Activated naive CD8-positive, alpha-beta T cell (primary cell): ENCODE results near the gene ANXA11.

Source experiments
- H3K27ac Mint-ChIP-seq: one replicate; pipeline ENCODE4 v1.8.0; 2021; ENCODE audit warnings: mixed read lengths
- H3K27me3 Mint-ChIP-seq: one replicate; pipeline ENCODE4 v1.8.0; 2021; ENCODE audit warnings: mixed read lengths
- H3K36me3 Mint-ChIP-seq: one replicate; pipeline ENCODE4 v1.8.0; 2021; ENCODE audit warnings: mixed read lengths
- H3K4me1 Mint-ChIP-seq: one replicate; pipeline ENCODE4 v1.8.0; 2021; ENCODE audit warnings: low read depth, mixed read lengths
- H3K4me3 Mint-ChIP-seq: one replicate; pipeline ENCODE4 v1.8.0; 2021; ENCODE audit warnings: mild to moderate bottlenecking, mixed read lengths
- H3K9me3 Mint-ChIP-seq: one replicate; pipeline ENCODE4 v1.8.0; 2021; ENCODE audit warnings: low read depth, mixed read lengths

Gene ANXA11

GRCh38 chr10:80185578-80186299 lies 19.6 kb downstream of the ANXA11 start:
- H3K27ac Mint-ChIP-seq, result peak overlapping the region; percentile 90
- H3K27me3 Mint-ChIP-seq, result no peaks in the 10 kb centered on the region
- peaks cover 2% of the 10 kb centered on the region for H3K36me3 Mint-ChIP-seq
- H3K9me3 Mint-ChIP-seq, result no peaks in the 10 kb centered on the region
- H3K4me1 Mint-ChIP-seq, result peaks cover 88% of the 10 kb centered on the region
- peak overlapping the region; percentile 30 for H3K4me3 Mint-ChIP-seq

- H3K27me3 Mint-ChIP-seq, result no peaks in the 10 kb centered on the region
- peak overlapping the region; percentile 62 for H3K27ac Mint-ChIP-seq
- H3K4me3 Mint-ChIP-seq, result no peak overlapping the region
- H3K36me3 Mint-ChIP-seq, result peaks cover 3% of the 10 kb centered on the region
- H3K9me3 Mint-ChIP-seq, result no peaks in the 10 kb centered on the region
- H3K4me1 Mint-ChIP-seq, result peaks cover 91% of the 10 kb centered on the region
Observed at GRCh38 chr10:80184291-80184690, 21.0 kb downstream of the ANXA11 start.

GRCh38 chr10:80183436-80183835 lies 21.9 kb downstream of the ANXA11 start:
- Mint-ChIP-seq H3K36me3 (peaks cover 3% of the 10 kb centered on the region), H3K27me3 (no peaks in the 10 kb centered on the region), H3K9me3 (no peaks in the 10 kb centered on the region), H3K4me1 (peaks cover 87% of the 10 kb centered on the region), H3K27ac (no peak overlapping the region), H3K4me3 (no peak overlapping the region)

- Mint-ChIP-seq H3K36me3 (peaks cover 3% of the 10 kb centered on the region), H3K9me3 (no peaks in the 10 kb centered on the region), H3K4me3 (no peak overlapping the region), H3K27ac (no peak overlapping the region), H3K4me1 (peaks cover 87% of the 10 kb centered on the region), H3K27me3 (no peaks in the 10 kb centered on the region)
Observed at GRCh38 chr10:80182986-80183385, 22.4 kb downstream of the ANXA11 start.

- Mint-ChIP-seq H3K4me3 (no peak overlapping the region), H3K27ac (peak overlapping the region; percentile 86)
Observed at GRCh38 chr10:80177781-80178636, 27.3 kb downstream of the ANXA11 start.

GRCh38 chr10:80176526-80176925 lies 28.8 kb downstream of the ANXA11 start:
- no peaks in the 10 kb centered on the region for H3K9me3 Mint-ChIP-seq
- H3K4me1 Mint-ChIP-seq, result peaks cover 58% of the 10 kb centered on the region
- H3K27ac Mint-ChIP-seq, result peak overlapping the region; percentile 34
- peaks cover 3% of the 10 kb centered on the region for H3K36me3 Mint-ChIP-seq
- no peak overlapping the region for H3K4me3 Mint-ChIP-seq
- H3K27me3 Mint-ChIP-seq, result no peaks in the 10 kb centered on the region

More at GRCh38 chr10:80177781-80178636, 27.3 kb downstream of the ANXA11 start:
- no peaks in the 10 kb centered on the region for H3K27me3 Mint-ChIP-seq
- H3K9me3 Mint-ChIP-seq, result no peaks in the 10 kb centered on the region
- H3K36me3 Mint-ChIP-seq, result peaks cover 3% of the 10 kb centered on the region
- peaks cover 67% of the 10 kb centered on the region for H3K4me1 Mint-ChIP-seq

GRCh38 chr10:80174641-80175395 lies 30.5 kb downstream of the ANXA11 start:
- no peak overlapping the region for H3K4me3 Mint-ChIP-seq
- no peaks in the 10 kb centered on the region for H3K27me3 Mint-ChIP-seq
- peak overlapping the region; percentile 16 for H3K27ac Mint-ChIP-seq
- no peaks in the 10 kb centered on the region for H3K9me3 Mint-ChIP-seq
- H3K4me1 Mint-ChIP-seq, result peaks cover 45% of the 10 kb centered on the region
- H3K36me3 Mint-ChIP-seq, result no peaks in the 10 kb centered on the region

- peak overlapping the region; percentile 34 for H3K27ac Mint-ChIP-seq
- no peak overlapping the region for H3K4me3 Mint-ChIP-seq
- H3K27me3 Mint-ChIP-seq, result no peaks in the 10 kb centered on the region
- no peaks in the 10 kb centered on the region for H3K36me3 Mint-ChIP-seq
- H3K9me3 Mint-ChIP-seq, result no peaks in the 10 kb centered on the region
- H3K4me1 Mint-ChIP-seq, result peaks cover 40% of the 10 kb centered on the region
Observed at GRCh38 chr10:80173466-80173865, 31.9 kb downstream of the ANXA11 start.

GRCh38 chr10:80172896-80173295 lies 32.4 kb downstream of the ANXA11 start:
- no peak overlapping the region for H3K4me3 Mint-ChIP-seq
- no peaks in the 10 kb centered on the region for H3K9me3 Mint-ChIP-seq
- H3K27me3 Mint-ChIP-seq, result no peaks in the 10 kb centered on the region
- H3K4me1 Mint-ChIP-seq, result peaks cover 35% of the 10 kb centered on the region
- H3K36me3 Mint-ChIP-seq, result no peaks in the 10 kb centered on the region
- peak overlapping the region; percentile 34 for H3K27ac Mint-ChIP-seq

- no peak overlapping the region for H3K4me3 Mint-ChIP-seq
- peak overlapping the region; percentile 73 for H3K27ac Mint-ChIP-seq
- no peaks in the 10 kb centered on the region for H3K27me3 Mint-ChIP-seq
- no peaks in the 10 kb centered on the region for H3K9me3 Mint-ChIP-seq
- peaks cover 23% of the 10 kb centered on the region for H3K4me1 Mint-ChIP-seq
- no peaks in the 10 kb centered on the region for H3K36me3 Mint-ChIP-seq
Observed at GRCh38 chr10:80171248-80171660, 34.1 kb downstream of the ANXA11 start.

- Mint-ChIP-seq H3K4me1 (peaks cover 19% of the 10 kb centered on the region), H3K4me3 (no peak overlapping the region), H3K36me3 (no peaks in the 10 kb centered on the region), H3K9me3 (no peaks in the 10 kb centered on the region), H3K27ac (peak overlapping the region; percentile 34), H3K27me3 (no peaks in the 10 kb centered on the region)
Observed at GRCh38 chr10:80170641-80171040, 34.7 kb downstream of the ANXA11 start.

- H3K36me3 Mint-ChIP-seq, result no peaks in the 10 kb centered on the region
- no peaks in the 10 kb centered on the region for H3K9me3 Mint-ChIP-seq
Observed at GRCh38 chr10:80170026-80170425, 35.3 kb downstream of the ANXA11 start.

GRCh38 chr10:80168679-80169380 lies 36.5 kb downstream of the ANXA11 start:
- Mint-ChIP-seq H3K9me3 (no peaks in the 10 kb centered on the region), H3K4me3 (no peak overlapping the region), H3K4me1 (peaks cover 12% of the 10 kb centered on the region), H3K27me3 (no peaks in the 10 kb centered on the region), H3K36me3 (no peaks in the 10 kb centered on the region), H3K27ac (peak overlapping the region; percentile 74)

More at GRCh38 chr10:80170026-80170425, 35.3 kb downstream of the ANXA11 start:
- Mint-ChIP-seq H3K4me3 (no peak overlapping the region), H3K4me1 (peaks cover 16% of the 10 kb centered on the region), H3K27me3 (no peaks in the 10 kb centered on the region), H3K27ac (peak overlapping the region; percentile 74)

- H3K27ac Mint-ChIP-seq, result no peak overlapping the region
- peaks cover 7% of the 10 kb centered on the region for H3K4me1 Mint-ChIP-seq
- H3K4me3 Mint-ChIP-seq, result no peak overlapping the region
- no peaks in the 10 kb centered on the region for H3K36me3 Mint-ChIP-seq
- no peaks in the 10 kb centered on the region for H3K9me3 Mint-ChIP-seq
- H3K27me3 Mint-ChIP-seq, result no peaks in the 10 kb centered on the region
Observed at GRCh38 chr10:80168162-80168511, 37.2 kb downstream of the ANXA11 start.
